ENCODE data around the gene FHAD1.

Gene FHAD1

DNA sequence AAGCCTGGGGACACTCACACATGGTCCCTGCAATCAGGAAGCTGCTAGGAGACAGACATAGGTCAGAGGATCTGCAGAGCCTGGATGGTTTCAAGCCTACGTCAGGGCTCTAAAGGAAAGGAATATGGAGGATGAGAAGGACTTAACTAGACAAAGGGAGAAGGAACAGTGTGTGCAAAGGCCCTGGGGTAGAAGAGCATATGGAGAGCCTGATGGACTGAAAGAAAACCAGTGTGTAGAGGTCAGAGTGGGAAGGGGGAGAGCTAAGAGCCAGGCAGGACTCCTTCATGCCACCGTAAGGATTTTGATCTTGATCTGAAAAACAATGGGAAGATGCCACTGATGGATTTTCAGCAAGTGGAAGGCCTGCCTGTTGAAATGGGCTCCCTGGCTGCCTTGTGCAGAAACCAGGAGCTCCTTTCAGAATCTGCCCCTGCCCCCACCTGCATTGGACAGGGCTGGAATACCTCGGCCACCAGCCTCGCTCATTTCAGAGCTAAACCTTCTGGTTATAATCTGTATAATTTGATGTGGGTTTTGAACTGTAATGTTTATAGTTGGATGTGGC is 8.6 kb downstream of the FHAD1 start:
- Histone ChIP-seq H3K4me1 (ENCODE audit: low read length) (peaks cover 4% of the 10 kb centered on the region; the same call in 1 of the 2 replicates), H3K27ac (ENCODE audit: low read length) (no peak overlapping the region), H3K27me3 (ENCODE audit: low read depth, low read length) (peaks cover 23% of the 10 kb centered on the region), H3K36me3 (replicated peaks; ENCODE audit: low read depth, low read length) (no peaks in the 10 kb centered on the region), H4K20me1 (ENCODE audit: insufficient read depth, low read length) (no peaks in the 10 kb centered on the region), H3K9ac (ENCODE audit: low read length) (no peak overlapping the region), H3K4me2 (ENCODE audit: low read length) (no peak overlapping the region), H3K9me3 (ENCODE audit: insufficient read depth, low read length) (no peaks in the 10 kb centered on the region), H3K4me3 (ENCODE audit: low read length) (no peak overlapping the region), H2AFZ (ENCODE audit: low read depth, low read length) (no peak overlapping the region), H3K79me2 (ENCODE audit: low read length) (no peaks in the 10 kb centered on the region)
- TF ChIP-seq, protein P1, sequence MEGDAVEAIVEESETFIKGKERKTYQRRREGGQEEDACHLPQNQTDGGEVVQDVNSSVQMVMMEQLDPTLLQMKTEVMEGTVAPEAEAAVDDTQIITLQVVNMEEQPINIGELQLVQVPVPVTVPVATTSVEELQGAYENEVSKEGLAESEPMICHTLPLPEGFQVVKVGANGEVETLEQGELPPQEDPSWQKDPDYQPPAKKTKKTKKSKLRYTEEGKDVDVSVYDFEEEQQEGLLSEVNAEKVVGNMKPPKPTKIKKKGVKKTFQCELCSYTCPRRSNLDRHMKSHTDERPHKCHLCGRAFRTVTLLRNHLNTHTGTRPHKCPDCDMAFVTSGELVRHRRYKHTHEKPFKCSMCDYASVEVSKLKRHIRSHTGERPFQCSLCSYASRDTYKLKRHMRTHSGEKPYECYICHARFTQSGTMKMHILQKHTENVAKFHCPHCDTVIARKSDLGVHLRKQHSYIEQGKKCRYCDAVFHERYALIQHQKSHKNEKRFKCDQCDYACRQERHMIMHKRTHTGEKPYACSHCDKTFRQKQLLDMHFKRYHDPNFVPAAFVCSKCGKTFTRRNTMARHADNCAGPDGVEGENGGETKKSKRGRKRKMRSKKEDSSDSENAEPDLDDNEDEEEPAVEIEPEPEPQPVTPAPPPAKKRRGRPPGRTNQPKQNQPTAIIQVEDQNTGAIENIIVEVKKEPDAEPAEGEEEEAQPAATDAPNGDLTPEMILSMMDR (IDR thresholded peaks at IDR 0.05; ENCODE audit: low read depth, low read length), result no peak
- TF ChIP-seq EZH2phosphoT487 (IDR thresholded peaks at IDR 0.05; ENCODE audit: low read depth), result no peak

- no peak overlapping the region for H2AFZ ChIP-seq (ENCODE audit: low read depth, low read length)
- H3K9ac ChIP-seq (ENCODE audit: low read length), result no peak overlapping the region
- H3K27me3 ChIP-seq (ENCODE audit: low read depth, low read length), result peaks cover 23% of the 10 kb centered on the region
- H3K36me3 ChIP-seq (replicated peaks; ENCODE audit: low read depth, low read length), result no peaks in the 10 kb centered on the region
- no peaks in the 10 kb centered on the region for H4K20me1 ChIP-seq (ENCODE audit: insufficient read depth, low read length)
- H3K9me3 ChIP-seq (ENCODE audit: insufficient read depth, low read length), result no peaks in the 10 kb centered on the region
- TF ChIP-seq, protein P1 (IDR thresholded peaks at IDR 0.05; ENCODE audit: low read depth, low read length), result no peak
- no peak for TF ChIP-seq EZH2phosphoT487 (IDR thresholded peaks at IDR 0.05; ENCODE audit: low read depth)
- H3K27ac ChIP-seq (ENCODE audit: low read length), result no peak overlapping the region
- peaks cover 4% of the 10 kb centered on the region; the same call in 1 of the 2 replicates for H3K4me1 ChIP-seq (ENCODE audit: low read length)
- H3K79me2 ChIP-seq (ENCODE audit: low read length), result no peaks in the 10 kb centered on the region
- H3K4me2 ChIP-seq (ENCODE audit: low read length), result no peak overlapping the region
- H3K4me3 ChIP-seq (ENCODE audit: low read length), result no peak overlapping the region
These were observed 9.6 kb downstream of the FHAD1 start for GRCh38 chr1:15256584-15256983.

DNA sequence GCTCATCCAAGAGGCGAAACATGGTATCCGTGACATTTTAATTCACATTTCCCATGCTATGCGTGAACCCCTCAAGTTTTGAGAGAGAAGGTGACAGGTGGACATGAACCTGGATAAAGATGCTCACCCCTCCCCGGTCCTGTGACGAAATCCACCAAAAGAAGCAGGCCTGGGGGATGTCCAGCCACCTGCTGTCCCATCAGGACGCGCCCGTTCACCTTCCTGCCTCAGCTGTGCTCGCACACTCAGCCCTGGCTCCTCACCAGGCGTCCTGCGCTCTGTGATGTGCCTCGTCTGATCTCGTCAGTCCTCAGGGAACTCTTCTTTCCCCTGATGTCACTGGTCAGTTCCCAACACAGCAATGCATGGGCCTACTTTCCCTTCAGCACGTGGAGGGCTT is 10.3 kb downstream of the FHAD1 start:
- H3K36me3 ChIP-seq (replicated peaks; ENCODE audit: low read depth, low read length), result no peaks in the 10 kb centered on the region
- H3K27ac ChIP-seq (ENCODE audit: low read length), result no peak overlapping the region
- H3K4me2 ChIP-seq (ENCODE audit: low read length), result no peak overlapping the region
- H3K9me3 ChIP-seq (ENCODE audit: insufficient read depth, low read length), result no peaks in the 10 kb centered on the region
- H3K27me3 ChIP-seq (ENCODE audit: low read depth, low read length), result peaks cover 23% of the 10 kb centered on the region
- H4K20me1 ChIP-seq (ENCODE audit: insufficient read depth, low read length), result no peaks in the 10 kb centered on the region
- H3K4me1 ChIP-seq (ENCODE audit: low read length), result peaks cover 4% of the 10 kb centered on the region; the same call in 1 of the 2 replicates
- TF ChIP-seq, protein P1 (IDR thresholded peaks at IDR 0.05; ENCODE audit: low read depth, low read length), result no peak
- no peak for TF ChIP-seq EZH2phosphoT487 (IDR thresholded peaks at IDR 0.05; ENCODE audit: low read depth)
- no peak overlapping the region for H3K4me3 ChIP-seq (ENCODE audit: low read length)
- H3K79me2 ChIP-seq (ENCODE audit: low read length), result no peaks in the 10 kb centered on the region
- H3K9ac ChIP-seq (ENCODE audit: low read length), result no peak overlapping the region
- no peak overlapping the region for H2AFZ ChIP-seq (ENCODE audit: low read depth, low read length)

GRCh38 chr1:15258833-15259621 is 12.0 kb downstream of the FHAD1 start:
- no peak for TF ChIP-seq EZH2phosphoT487 (IDR thresholded peaks at IDR 0.05; ENCODE audit: low read depth)
- TF ChIP-seq, protein P1 (IDR thresholded peaks at IDR 0.05; ENCODE audit: low read depth, low read length), result no peak
- H3K36me3 ChIP-seq (replicated peaks; ENCODE audit: low read depth, low read length), result no peaks in the 10 kb centered on the region
- no peak overlapping the region for H3K4me3 ChIP-seq (ENCODE audit: low read length)
- H3K27ac ChIP-seq (ENCODE audit: low read length), result no peak overlapping the region
- H3K27me3 ChIP-seq (ENCODE audit: low read depth, low read length), result peaks cover 21% of the 10 kb centered on the region
- H3K4me1 ChIP-seq (ENCODE audit: low read length), result peaks cover 4% of the 10 kb centered on the region; the same call in 1 of the 2 replicates
- H3K9ac ChIP-seq (ENCODE audit: low read length), result no peak overlapping the region
- no peaks in the 10 kb centered on the region for H3K79me2 ChIP-seq (ENCODE audit: low read length)
- no peak overlapping the region for H3K4me2 ChIP-seq (ENCODE audit: low read length)
- no peak overlapping the region for H2AFZ ChIP-seq (ENCODE audit: low read depth, low read length)
- H3K9me3 ChIP-seq (ENCODE audit: insufficient read depth, low read length), result no peaks in the 10 kb centered on the region
- no peaks in the 10 kb centered on the region for H4K20me1 ChIP-seq (ENCODE audit: insufficient read depth, low read length)
